Globus pallidus (tissue), 1 donor: ENCODE results near the gene EPHA8.

Experiments
- DNase-seq: peaks from one replicate; pipeline ENCODE4 v3.0.0-alpha.2; 2015; ENCODE audit warnings: low spot score

Gene EPHA8

DNA sequence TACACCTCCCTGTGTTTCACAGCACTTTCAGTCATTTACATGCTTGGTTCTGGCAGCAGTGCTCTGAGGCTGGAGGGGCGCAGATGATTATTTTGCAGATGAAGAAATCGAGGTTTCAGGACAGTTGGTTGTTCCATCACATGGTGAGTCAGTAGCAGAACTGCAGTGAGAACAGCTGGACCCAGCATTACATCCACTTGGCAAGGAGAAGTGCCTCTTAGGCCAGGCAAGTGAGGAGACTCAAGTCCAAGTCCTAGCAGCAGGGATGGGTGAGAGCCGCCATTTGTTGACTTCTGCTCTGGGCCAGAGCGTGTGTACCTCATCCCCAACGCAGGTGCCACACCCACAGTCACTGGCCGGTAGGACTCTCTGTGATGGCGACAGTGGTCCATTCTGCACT is 26.8 kb upstream of the EPHA8 start:
- no peak for DNase-seq

DNA sequence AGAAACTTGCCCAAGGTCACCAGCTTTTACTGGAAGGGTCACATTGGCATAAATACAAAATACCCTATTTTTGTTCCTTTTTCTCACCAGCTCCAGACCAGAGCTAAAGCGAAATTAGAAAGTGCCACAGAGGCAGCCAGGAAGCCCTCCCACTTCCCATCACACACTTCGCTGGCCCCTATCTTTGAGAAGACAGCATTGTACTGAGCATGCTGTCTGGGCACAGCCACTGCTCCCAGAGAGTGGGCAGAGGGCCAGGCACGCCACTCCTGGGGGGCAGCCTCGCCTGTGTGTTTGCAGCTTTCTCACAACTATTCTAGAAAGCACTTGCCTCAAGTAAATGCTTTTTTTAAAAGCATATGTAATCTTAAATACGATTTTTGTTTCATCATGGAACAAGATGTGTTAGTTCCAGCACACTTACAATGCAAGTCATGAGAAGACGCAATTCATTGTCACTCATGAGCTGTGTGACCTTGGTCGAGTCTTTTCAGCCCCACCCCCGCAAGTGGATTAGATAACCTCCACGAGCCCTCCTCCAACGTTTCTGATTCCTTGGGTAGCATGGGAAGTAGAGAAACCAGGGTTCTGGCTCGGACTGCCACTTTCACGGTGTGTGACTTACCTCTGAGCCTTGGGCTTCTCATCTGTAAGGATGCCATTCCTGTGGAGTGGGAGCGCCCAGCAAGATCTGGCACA is 25.7 kb upstream of the EPHA8 start:
- DNase-seq = no peak

DNA sequence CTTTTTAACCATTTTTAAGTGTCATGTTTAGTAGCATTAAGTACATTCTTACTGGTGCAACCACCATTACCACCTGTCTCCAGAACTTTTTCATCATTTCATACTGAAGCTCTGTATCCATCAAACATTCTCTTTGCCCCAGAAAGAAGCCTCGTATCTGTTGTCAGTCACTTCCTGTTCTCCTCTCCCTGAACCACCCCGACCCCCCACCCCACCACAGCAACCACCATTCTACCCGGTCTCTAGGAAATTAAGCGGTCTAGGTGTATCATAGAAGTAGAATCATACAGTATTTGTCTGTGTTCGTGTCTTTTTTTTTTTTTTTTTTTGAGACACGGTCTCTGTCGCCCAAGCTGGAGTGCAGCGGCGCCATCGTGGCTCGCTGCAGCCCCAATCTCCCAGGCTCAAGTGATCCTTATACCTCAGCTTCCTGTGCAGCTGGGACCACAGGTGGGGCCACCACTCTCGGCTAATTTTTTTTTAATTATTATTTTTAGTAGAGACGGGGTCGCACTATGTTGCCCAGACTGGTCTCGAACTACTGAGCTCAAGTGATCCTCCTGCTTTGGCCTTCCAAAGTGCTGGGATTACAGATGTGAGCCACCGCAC is 23.7 kb upstream of the EPHA8 start:
- no peak for DNase-seq

DNA sequence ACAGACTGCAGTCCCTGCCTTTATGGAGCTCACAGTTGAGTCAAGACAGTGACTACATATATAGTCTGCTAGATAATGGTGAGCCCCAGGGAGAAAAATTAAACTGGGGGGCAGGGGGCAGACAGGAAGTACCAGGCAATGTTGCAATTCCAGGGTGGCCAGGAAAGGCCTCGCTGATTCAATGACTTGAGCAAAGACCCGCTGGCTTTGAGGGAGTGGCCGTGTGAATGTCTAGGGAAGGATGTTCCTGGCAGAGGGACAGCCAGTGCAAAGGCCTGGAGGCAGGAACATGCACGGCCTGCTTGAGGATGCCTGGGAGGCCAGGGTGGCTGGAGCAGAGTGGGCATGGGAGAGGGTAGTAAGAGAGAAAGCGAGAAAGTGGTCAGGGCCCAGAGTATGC is 23.0 kb upstream of the EPHA8 start:
- DNase-seq = no peak

DNA sequence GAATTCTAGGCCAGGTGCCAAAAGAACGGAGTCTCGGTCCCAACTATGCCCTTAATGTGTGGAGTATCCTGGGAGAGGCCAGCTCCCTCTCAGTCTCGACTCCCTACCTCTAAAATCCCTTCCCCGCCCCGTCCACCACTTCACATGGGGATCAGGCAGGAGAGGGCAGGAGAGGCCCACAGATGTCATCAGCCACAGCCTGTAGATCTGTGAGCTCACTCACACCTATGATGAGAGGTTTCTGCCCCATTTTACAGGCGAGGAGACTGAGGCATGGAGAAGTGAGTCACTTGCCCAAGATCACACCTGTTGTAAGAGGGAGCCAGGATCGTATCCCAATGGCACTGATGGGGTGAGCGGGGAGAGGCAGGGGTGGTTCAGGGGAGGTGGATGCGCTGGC is 20.4 kb upstream of the EPHA8 start:
- no peak for DNase-seq

DNA sequence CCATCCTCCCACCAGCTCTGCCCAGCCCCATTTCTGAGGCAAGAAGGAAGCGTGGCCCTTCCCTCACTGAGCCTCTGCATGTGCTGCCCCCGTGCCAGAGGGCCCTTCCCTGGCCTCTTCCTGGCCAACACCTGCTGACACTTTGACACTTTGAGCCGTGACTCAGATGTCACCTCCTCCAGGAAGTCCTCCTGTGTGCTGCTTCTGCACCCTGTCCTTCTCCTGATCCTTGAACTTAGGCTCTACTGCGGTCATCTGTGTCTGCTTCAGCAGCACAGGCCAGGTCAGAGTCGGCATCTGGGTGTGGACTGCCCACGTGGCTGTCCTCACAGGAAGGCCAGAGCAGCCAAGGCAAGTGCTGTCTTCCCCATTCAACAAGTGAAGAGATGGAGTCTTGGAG is 19.6 kb upstream of the EPHA8 start:
- DNase-seq = no peak

DNA sequence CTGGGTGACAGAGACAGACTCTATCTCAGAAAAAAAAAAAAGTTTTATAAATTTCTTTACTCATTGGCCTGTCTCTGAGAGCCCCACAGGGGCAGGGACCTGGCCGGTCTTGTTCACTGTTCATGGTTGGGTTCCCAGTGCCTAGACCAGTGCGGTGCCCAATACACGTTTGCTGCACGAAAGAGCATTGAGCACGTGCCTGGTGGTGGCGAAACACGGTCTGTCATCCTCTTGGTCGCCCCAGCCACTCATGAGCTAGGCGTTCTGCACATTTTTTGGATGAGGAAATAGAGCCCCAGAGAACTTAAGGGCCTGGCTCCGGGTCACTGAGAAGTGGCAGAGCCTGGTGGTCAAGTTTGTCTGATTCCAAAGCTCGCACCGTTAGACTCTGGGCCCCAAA is 18.7 kb upstream of the EPHA8 start:
- no peak for DNase-seq

DNA sequence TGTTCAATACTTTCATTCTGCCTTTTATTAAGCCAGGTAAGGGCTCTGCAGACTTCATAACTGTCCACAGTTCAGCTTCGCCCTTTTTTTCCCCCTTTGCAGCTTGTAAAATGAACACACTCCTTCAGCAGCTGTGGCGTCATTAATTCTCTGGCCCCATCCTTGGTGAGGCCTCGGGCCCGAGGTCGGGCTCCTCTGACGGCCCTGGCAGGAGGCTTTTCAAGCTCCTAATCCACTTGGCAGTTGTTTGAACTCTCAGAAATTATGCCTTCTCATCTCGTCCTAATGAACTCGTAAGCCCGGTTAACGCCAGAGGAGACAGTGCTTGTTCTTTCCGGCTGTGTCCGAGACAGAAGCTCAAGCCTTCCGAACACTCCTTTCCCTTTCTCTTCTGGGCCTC is 18.1 kb upstream of the EPHA8 start:
- no peak for DNase-seq

DNA sequence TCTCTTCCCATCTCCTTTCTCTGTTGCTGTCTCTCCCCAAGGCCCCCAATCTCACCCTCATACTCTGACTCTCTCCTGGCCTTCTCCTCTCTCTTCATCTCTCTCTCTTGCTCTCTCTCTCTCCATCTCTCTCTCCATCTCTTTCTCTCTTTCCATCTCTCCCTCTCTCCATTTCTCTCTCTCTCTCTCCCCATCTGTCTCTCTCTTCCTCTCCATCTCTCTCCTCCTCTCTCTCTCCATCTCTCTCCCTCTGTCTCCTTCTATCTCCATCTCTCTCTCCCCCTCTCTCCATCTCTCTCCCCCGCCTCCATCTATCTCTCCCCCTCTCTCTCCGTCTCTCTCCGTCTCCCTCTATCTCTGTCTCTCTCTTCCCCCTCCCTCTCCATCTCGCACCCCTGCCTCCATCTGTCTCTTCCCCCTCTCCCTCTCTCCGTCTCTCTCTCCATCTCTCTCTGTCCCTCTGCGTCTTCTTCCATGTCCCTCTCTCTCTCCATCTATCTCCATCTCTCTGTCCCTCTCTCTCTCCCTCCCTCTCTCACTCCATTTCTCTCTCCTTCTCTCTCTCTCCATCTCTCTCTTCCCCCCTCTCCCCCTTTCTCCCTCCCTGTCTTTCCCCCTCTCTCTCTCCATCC is 16.0 kb upstream of the EPHA8 start:
- DNase-seq = no peak

DNA sequence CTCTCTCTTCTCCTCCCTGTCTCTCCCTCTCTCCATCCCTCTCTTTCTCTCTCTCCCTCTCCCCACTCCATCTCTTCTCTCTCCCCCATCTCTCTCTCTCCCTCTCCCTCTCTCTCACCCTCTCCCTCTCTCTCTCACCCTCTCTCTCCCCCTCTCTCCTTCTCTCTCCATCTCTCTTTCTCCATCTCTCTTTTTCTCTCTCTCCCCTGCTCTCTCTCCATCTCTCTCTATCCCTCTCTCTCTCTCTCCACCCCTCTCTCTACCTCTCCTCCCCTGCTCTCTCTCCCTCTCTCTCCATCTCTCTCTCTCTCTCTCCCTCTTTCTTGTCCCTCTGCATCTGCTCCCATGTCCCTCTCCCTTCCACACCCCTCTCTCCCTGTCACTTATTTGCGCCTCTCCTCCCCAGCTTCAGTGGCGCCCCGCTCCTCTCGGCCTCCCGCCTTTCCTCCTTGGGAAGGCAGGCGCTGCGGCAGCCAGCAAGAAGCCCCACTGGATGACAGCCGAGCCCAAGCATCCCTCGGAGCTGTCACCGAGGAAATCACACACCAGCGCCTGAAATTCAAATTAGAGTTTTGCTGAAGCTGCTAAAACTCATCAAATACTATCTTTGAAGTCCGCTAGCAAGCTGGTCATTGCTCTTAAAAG is 15.3 kb upstream of the EPHA8 start:
- DNase-seq = no peak

DNA sequence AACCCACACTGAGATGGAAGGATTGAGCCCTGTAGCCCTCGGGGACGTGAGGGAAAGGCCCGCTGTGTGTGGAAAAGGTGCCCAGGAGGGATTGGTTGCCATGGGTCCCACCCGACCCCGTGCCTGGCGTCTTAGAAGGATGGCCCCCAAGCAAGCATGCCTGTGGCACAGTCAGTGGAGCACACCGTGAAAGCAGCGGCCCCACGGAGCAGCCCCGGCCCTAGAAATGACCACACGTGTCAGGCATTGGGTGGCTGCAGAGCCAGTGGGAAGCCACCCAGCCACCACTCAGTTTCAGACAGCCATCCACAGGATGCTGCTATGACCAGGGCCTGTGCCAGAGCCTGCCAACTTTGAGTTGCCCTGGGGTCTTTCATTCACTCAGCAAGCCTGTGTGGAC is 13.3 kb upstream of the EPHA8 start:
- no peak for DNase-seq

DNA sequence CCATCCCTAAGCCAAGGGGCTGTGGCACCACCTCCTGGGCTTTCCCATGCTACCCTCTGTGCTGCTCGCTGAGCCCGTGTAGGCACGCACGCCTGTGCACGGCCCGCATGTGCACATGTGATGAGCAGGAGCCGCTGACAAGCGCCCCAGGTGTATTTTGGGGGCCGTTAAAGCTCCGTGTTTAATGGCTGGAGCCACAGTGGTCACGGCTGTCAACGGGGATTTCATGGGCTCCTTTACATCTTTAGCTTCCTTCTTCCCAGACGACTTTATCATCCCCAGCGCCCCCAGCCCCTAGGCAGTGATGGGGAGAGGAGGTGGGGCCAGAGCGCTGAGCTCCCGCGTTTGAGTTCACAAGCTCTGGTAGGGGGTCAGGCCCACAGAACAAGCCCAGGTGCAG is 11.7 kb upstream of the EPHA8 start:
- DNase-seq = no peak

DNA sequence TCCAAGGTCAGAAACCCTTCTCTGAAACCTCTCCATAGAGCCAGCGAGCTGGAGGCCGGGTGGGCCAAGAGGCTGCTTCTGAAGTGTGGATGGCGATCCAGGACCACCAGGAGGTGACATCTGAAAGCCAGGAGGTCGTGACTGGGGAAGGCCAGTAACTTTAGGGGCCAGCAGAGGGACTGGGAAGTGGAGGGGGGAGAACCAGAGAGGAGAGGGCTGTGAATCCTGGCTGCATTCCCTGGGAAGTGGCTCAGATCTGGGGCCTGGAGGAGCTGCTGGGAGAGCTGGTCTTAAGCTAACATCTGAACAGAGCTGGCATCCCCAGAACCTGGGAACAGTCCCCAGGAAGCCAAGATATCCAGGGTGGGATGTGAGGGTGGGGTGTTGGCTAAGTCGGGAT is 11.3 kb upstream of the EPHA8 start:
- DNase-seq = no peak

DNA sequence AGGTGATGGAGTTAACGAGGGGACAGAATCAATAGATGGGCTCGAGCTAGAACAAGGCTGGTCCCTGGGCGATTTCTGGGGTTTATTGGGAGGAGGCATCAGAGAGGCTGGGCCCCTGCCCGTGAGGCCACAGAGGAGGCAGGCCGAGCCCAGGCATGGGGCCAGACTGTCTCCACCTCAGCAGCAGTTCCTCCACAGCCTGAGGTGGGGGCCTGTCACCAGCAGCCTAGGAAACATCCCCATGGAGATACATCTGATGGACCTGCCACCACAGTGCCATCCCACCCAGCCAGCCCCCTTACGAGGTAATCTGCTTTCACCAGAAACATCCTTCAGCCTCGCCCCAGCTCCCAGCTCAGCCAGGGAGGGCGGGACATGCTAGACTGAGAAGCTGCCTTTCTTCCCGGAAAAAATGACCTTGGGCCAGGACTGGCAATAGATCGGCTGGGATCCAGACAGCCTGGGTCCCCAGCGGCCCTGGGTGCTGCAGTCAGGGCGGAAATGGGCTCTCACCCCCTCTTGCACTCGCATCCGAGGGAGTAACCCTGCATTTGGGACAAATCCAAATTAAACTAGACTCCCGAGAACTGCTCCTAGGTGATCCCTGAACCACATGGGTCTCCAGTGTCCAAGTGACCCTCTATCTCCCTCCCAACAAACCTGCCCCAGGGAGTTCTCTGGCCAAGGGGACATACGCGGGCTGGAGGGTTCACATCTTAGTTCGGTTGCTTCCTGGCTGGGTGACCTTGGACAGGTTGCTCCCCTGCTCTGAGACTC is 10.0 kb upstream of the EPHA8 start:
- DNase-seq = no peak

DNA sequence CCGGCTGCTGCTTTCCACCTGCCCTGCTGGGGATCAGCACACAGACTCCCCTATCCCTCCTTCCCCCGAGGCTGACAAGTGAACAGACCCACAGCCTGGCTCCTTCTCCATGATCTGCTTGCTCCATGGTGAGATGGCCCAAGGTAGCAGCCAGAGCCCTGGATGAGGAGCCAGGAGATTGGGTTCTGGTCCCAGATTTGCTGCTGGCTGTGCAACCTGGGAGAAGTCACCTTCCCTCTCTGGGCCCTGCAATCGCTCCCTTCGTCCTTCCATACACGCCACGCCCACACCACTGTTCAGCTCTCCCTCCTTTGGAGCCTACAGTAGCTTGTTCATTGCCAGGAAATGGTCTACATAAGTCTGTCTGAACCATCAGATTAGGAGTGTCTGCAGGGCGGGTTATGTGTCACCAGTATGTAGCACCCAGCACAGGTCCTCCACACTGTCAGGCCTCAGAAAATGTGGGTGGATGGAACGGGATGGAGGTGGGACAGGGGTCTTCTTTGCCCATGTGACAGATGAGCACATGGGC is 9.2 kb upstream of the EPHA8 start:
- DNase-seq = no peak

DNA sequence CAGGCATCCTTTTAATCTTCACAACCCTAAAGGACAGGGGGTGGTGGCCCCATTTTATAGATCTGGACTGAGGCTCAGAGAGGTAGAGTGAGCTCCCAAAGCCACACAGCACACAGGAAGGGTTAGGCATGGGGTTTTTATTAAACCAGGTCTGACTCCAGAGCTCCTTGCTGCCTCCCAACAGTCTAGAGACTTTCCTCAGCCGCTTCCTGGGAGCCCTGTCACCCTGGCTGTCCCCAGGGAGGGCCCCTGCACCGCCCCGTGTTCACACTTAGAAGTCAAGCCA is 8.0 kb upstream of the EPHA8 start:
- no peak for DNase-seq

DNA sequence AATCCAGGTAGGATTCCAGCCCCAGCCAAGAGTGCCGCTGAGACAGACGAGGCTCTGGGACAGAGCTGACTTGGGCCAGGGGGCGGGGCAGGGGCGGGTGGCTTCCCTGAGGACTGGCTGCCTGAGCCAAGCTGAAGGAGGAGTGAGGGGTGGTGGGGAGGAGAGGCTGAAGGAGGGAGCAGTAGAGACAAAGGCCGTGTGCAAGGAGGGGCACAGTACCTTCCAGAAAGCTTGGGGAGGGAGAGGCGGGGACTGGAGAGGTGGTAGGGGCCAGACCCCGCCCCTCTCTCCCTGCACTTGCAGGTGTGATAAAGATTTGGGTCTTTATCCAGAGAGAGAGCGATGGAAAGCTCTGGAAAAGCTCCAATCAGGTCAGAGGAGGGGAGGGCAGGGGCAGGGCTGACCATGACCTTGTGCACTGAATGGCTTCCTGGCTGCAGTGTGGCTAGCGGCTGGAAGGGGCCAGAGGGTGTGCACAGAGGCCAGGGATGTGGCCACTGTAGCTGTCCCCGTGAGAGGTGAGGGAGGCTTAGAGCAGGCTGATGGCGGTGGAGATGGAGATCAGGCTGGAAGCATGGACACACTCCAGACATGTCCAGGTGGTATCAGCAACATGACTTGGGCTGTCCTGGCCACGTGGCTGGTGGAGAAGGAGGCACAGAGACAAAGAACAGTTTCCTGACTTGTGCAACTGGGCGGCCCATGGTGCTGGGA is 6.7 kb upstream of the EPHA8 start:
- DNase-seq = no peak

DNA sequence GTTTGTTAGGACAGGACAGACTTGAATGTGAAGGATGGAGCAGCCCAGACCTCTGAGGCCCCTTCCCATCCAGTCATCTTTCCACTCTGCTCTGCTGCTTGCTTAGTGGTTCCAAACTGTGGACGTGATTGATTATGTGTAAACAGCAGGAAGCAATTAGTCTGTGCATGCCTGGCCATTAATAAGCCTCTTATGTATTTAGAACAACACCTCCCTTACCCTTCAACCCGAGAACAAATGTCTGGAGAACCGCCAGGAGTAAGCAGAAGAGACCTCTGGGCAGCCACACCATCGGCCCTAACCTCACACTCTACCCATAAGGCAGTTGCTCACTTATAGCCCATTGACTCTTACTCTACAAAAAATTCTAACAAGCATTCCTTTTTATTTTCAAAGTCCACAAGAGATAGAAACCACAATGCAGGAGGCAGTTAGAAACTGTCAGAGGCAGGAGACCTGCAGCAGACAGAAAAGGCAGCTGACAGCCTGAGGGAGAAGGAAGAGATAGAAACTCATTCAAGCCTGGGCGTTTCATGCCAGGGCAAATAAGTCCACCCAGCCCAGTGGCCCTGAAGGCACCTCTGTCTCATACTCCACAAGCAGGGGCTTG is 5.8 kb upstream of the EPHA8 start:
- DNase-seq = no peak

DNA sequence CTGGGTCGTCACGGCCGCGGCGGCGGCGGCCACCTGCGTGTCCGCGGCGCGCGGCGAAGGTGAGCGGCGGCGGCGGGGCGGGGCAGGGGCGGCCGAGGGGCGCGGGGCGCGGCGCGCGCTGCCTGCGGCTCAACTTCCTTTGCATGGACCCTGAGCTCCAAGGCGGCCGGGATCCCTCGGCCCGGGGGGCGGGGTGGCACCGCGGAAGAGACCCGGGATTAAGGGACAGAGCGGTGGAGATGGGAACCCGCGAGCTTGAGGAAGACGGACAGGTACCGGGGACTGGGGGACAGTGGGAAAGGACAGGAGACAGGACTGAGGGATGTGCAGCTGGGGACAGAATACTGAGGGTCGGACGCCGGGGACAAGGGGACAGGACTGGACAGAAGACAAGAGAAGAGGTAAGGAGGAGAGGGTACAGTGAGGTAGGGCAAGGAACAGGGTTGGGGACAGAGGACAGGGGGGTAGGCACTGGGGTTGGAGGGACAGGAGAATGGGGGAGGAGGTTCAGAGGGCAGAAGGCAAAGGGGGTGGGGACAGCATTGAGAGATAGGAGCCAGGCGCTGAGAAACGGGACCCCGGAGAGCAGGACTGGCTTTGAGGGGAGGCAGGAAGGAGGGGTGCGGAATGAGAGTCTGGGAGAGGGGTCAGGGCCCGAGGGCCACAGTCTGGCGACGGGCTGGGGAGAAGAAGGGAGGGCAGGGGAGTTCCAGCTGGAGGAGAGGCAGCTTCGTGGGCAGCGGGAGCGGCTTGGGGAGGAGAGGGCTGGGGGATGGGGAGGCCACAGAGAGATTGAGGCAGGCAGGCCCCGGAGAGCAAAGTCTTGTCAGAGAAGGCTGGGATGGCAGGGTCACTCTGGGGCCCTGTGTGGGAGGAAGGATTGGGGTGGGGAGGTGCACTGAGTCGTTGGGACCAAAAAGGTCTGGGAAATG is 648 bp downstream of the EPHA8 start:
- DNase-seq = no peak

DNA sequence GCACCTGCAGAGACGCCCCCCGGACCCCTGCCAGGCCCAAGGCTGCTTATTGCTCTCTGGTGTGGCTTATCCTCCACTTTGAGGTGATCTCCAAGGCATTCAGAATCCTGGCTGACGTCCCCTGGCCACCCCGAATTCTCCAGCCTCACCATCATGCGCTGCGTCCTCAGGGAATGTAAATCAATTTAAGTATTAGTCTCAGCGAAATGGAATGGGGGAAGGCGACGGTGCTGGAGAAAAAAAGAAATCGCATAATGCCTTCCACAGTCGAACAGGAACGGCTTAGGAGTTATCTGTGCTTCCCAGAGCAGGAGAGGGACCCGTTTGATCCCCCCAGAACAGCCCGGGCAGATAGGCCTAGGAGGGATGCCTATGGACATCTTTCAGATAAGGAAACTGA is 2.9 kb downstream of the EPHA8 start:
- no peak for DNase-seq
